H1 (cell line): ENCODE measurements around the gene KRTAP5-1. TPM values are rescaled to one million over a fixed set of nuclear protein-coding genes. Genes with fewer than 3 reads are reported as not detected.

Source experiments
- CTCF ChIA-PET: fragments of 300-600 bp; sonication (Branson Sonifier 250); formaldehyde crosslinking; loops from one replicate; lab custom pipeline; 2021; ENCODE audit not compliant: partially characterized antibody; lab: Charles Lee
- POLR2A ChIA-PET: fragments of 300-600 bp; sonication (Branson Sonifier 250); formaldehyde crosslinking; loops from one replicate; lab custom pipeline; 2021; ENCODE audit warnings: inconsistent platforms; ENCODE audit not compliant: partially characterized antibody; lab: Charles Lee
- DNase-seq, 2 experiments: peaks; one replicate each; pipeline versions ENCODE4 v3.0.0 to v3.0.0-alpha.2; 2010 to 2022; ENCODE audit warnings: low spot score in 2 of 2, low read depth in 1 of 2, mixed read lengths in 1 of 2
- FAIRE-seq: peaks from 2 replicates; lab custom pipeline; 2011; peaks lifted over from hg19 to GRCh38; lab: Jason Lieb, UNC
- H2AFZ ChIP-seq: 2 replicates; pipeline ENCODE4 v1.8.1; 2012; ENCODE audit warnings: low read length, inconsistent platforms
- H2AK5ac ChIP-seq: 2 replicates; pipeline ENCODE4 v1.6.1; 2013; ENCODE audit warnings: low read depth, low read length
- H2BK120ac ChIP-seq: replicated peaks from 2 replicates; pipeline ENCODE3; 2013; ENCODE audit warnings: low read depth, low read length, inconsistent platforms
- H2BK12ac ChIP-seq: 2 replicates; pipeline ENCODE4 v1.6.1; 2013; ENCODE audit warnings: low read depth, low read length
- H2BK15ac ChIP-seq: 2 replicates; pipeline ENCODE4 v1.6.1; 2013; ENCODE audit warnings: low read length
- H2BK20ac ChIP-seq: 2 replicates; pipeline ENCODE4 v1.6.1; 2013; ENCODE audit warnings: low read length
- H2BK5ac ChIP-seq: 2 replicates; pipeline ENCODE4 v1.6.1; 2013; ENCODE audit warnings: low read depth, low read length
- H3K14ac ChIP-seq: 2 replicates; pipeline ENCODE4 v1.6.1; 2013; ENCODE audit warnings: inconsistent platforms; ENCODE audit not compliant: insufficient read length
- H3K18ac ChIP-seq: 2 replicates; pipeline ENCODE4 v1.6.1; 2013; ENCODE audit warnings: low read length; ENCODE audit errors: extremely low read depth
- H3K23ac ChIP-seq: 2 replicates; pipeline ENCODE4 v1.6.1; 2013; ENCODE audit warnings: inconsistent platforms; ENCODE audit not compliant: insufficient read length
- H3K23me2 ChIP-seq: 2 replicates; pipeline ENCODE4 v1.6.1; 2013; ENCODE audit warnings: low read depth, low read length
- H3K27ac ChIP-seq: 2 replicates; pipeline ENCODE4 v1.6.1; 2011; ENCODE audit warnings: low read depth, low read length, inconsistent platforms
- H3K27me3 ChIP-seq, 4 experiments: replicated peaks in 1 of 4; 1 replicate in 1 of 4; 2 replicates in 3 of 4; pipeline versions ENCODE4 v1.6.1 to v1.8.1; 2011 to 2013; ENCODE audit warnings: low read length in 3 of 4, mild to moderate bottlenecking in 3 of 4, inconsistent platforms in 2 of 4, mixed read lengths in 2 of 4, moderate library complexity in 1 of 4; ENCODE audit not compliant: control insufficient read depth in 3 of 4, insufficient read depth in 3 of 4; ENCODE audit errors: extremely low read depth in 1 of 4
- H3K36me3 ChIP-seq, 4 experiments: 2 replicates each; pipeline versions ENCODE4 v1.6.1 to v1.8.1; 2011 to 2013; ENCODE audit warnings: mild to moderate bottlenecking in 4 of 4, low read length in 3 of 4, moderate library complexity in 2 of 4, control low read depth in 1 of 4, inconsistent platforms in 1 of 4; ENCODE audit not compliant: insufficient read depth in 4 of 4, control insufficient read depth in 2 of 4
- H3K4ac ChIP-seq: replicated peaks from 2 replicates; pipeline ENCODE3; 2013; ENCODE audit warnings: low read length, low read depth, mixed read lengths, inconsistent platforms; ENCODE audit not compliant: insufficient read length
- H3K4me1 ChIP-seq, 4 experiments: replicated peaks in 1 of 4; 1 replicate in 1 of 4; 2 replicates in 3 of 4; pipeline versions ENCODE4 v1.6.1 to v1.8.1; 2011 to 2013; ENCODE audit warnings: low read length in 3 of 4, inconsistent platforms in 2 of 4, mixed read lengths in 1 of 4; ENCODE audit not compliant: insufficient read depth in 4 of 4, control insufficient read depth in 3 of 4
- H3K4me2 ChIP-seq, 2 experiments: 2 replicates each; pipeline versions ENCODE4 v1.6.1 to v1.8.1; 2011 to 2013; ENCODE audit warnings: low read depth in 2 of 2, low read length in 2 of 2, control low read depth in 1 of 2, inconsistent platforms in 1 of 2, mild to moderate bottlenecking in 1 of 2; ENCODE audit not compliant: insufficient read depth in 1 of 2
- H3K4me3 ChIP-seq, 4 experiments: fragments of 200-600, 300-600 bp in 1 of 4; sonication (generic), shearing (Covaris generic), sonication (Bioruptor Twin) in 1 of 4; 2 replicates each; pipeline versions ENCODE4 v1.5.1 to v1.8.1; 2011 to 2016; ENCODE audit warnings: low read length in 4 of 4, low read depth in 3 of 4, control low read depth in 2 of 4, inconsistent platforms in 2 of 4, mild to moderate bottlenecking in 2 of 4, mixed read lengths in 1 of 4, moderate library complexity in 1 of 4; ENCODE audit not compliant: insufficient read depth in 2 of 4; ENCODE audit errors: extremely low read depth in 1 of 4
- H3K56ac ChIP-seq: replicated peaks from 2 replicates; pipeline ENCODE3; 2013; ENCODE audit warnings: low read depth, mild to moderate bottlenecking, mixed read lengths, low read length, inconsistent platforms; ENCODE audit not compliant: insufficient read length
- H3K79me1 ChIP-seq: 2 replicates; pipeline ENCODE4 v1.6.1; 2013; ENCODE audit warnings: low read depth, low read length, control low read depth
- H3K79me2 ChIP-seq, 2 experiments: 2 replicates each; pipeline versions ENCODE4 v1.6.1 to v1.8.1; 2012 to 2013; ENCODE audit warnings: low read length in 2 of 2, mild to moderate bottlenecking in 2 of 2, inconsistent platforms in 1 of 2; ENCODE audit not compliant: insufficient read depth in 2 of 2, control insufficient read depth in 1 of 2
- H3K9ac ChIP-seq, 4 experiments: replicated peaks in 1 of 4; 1 replicate in 1 of 4; 2 replicates in 3 of 4; pipeline versions ENCODE4 v1.6.1 to v1.8.1; 2011 to 2013; ENCODE audit warnings: low read depth in 3 of 4, low read length in 3 of 4, control low read depth in 2 of 4, mild to moderate bottlenecking in 2 of 4, moderate library complexity in 2 of 4, inconsistent platforms in 1 of 4; ENCODE audit errors: extremely low read depth in 1 of 4
- H3K9me3 ChIP-seq, 2 experiments: 2 replicates each; pipeline versions ENCODE4 v1.6.1 to v1.8.1; 2012 to 2013; ENCODE audit warnings: mild to moderate bottlenecking in 2 of 2, moderate library complexity in 2 of 2, control low read depth in 1 of 2, inconsistent platforms in 1 of 2, low read depth in 1 of 2, low read length in 1 of 2, mixed read lengths in 1 of 2; ENCODE audit not compliant: insufficient read depth in 2 of 2
- H4K20me1 ChIP-seq, 2 experiments: replicated peaks in 1 of 2; 2 replicates each; pipeline versions ENCODE3 to v1.8.1; 2011 to 2013; ENCODE audit warnings: inconsistent platforms in 2 of 2, low read length in 2 of 2, mild to moderate bottlenecking in 1 of 2; ENCODE audit not compliant: insufficient read depth in 2 of 2, control insufficient read depth in 1 of 2
- H4K5ac ChIP-seq: 2 replicates; pipeline ENCODE4 v1.6.1; 2013; ENCODE audit warnings: low read length, low read depth, mixed read lengths, inconsistent platforms; ENCODE audit not compliant: insufficient read length
- H4K8ac ChIP-seq: 2 replicates; pipeline ENCODE4 v1.8.0; 2013; ENCODE audit warnings: mild to moderate bottlenecking, moderate library complexity, low read length, inconsistent platforms; ENCODE audit not compliant: insufficient read depth; ENCODE audit errors: extremely low read depth
- H4K91ac ChIP-seq: replicated peaks from 2 replicates; pipeline ENCODE3; 2013; ENCODE audit warnings: low read length, mixed read lengths, inconsistent platforms; ENCODE audit not compliant: insufficient read length
- EGR1 ChIP-seq: IDR thresholded peaks from 2 replicates; pipeline ENCODE4 v1.6.1; 2011; ENCODE audit warnings: low read depth, low read length, borderline replicate concordance
- EZH2 ChIP-seq: fragments of 200-600 bp; sonication (generic); IDR thresholded peaks from 2 replicates; pipeline ENCODE4 v1.7.1; 2012; ENCODE audit warnings: low read depth, mild to moderate bottlenecking, moderate library complexity, low read length, inconsistent platforms; ENCODE audit not compliant: severe bottlenecking
- FOSL1 ChIP-seq: IDR thresholded peaks from 2 replicates; pipeline ENCODE4 v1.6.1; 2011; ENCODE audit warnings: mild to moderate bottlenecking, low read depth, low read length, moderate library complexity; ENCODE audit not compliant: insufficient read depth
- HDAC6 ChIP-seq: IDR thresholded peaks from one replicate; pipeline ENCODE4 v1.7.1; 2012; ENCODE audit warnings: low read depth, mild to moderate bottlenecking, inconsistent platforms, low read length, moderate library complexity
- MAFK ChIP-seq: IDR thresholded peaks from 2 replicates; pipeline ENCODE4 v1.6.1; 2012; ENCODE audit warnings: low read depth, mild to moderate bottlenecking, improper control_type of control experiment, low read length
- POLR2A ChIP-seq, 2 experiments: IDR thresholded peaks; 1 replicate in 1 of 2; 2 replicates in 1 of 2; pipeline ENCODE4 v1.6.1; 2011; ENCODE audit warnings: low read depth in 2 of 2, low read length in 2 of 2, mild to moderate bottlenecking in 2 of 2; ENCODE audit errors: control extremely low read depth in 1 of 2
- RBBP5 ChIP-seq: IDR thresholded peaks from 2 replicates; pipeline ENCODE4 v1.7.1; 2012; ENCODE audit warnings: low read depth, mild to moderate bottlenecking, inconsistent platforms, low read length, moderate library complexity, borderline replicate concordance
- SIN3A ChIP-seq, 2 experiments: IDR thresholded peaks in 1 of 2; conservative IDR thresholded peaks in 1 of 2; 2 replicates each; pipeline ENCODE4 v1.6.1; 2011 to 2012; ENCODE audit warnings: low read length in 2 of 2, improper control_type of control experiment in 1 of 2, low read depth in 1 of 2, mild to moderate bottlenecking in 1 of 2
- SP2 ChIP-seq: IDR thresholded peaks from 2 replicates; pipeline ENCODE4 v1.6.1; 2012; ENCODE audit warnings: mild to moderate bottlenecking, low read length, inconsistent platforms
- WGBS, 2 experiments: shearing (Covaris generic) in 1 of 2; methylation state at CpG; one replicate each; pipeline versions ENCODE4 v1.1.6 to v1.1.7; 2013 to 2015; ENCODE audit warnings: low lambda C conversion rate in 2 of 2, mixed read lengths in 2 of 2, inconsistent platforms in 1 of 2, low coverage in 1 of 2, missing lambda C conversion rate in 1 of 2; ENCODE audit not compliant: insufficient replicate concordance in 2 of 2, insufficient coverage in 1 of 2, insufficient read length in 1 of 2; ENCODE audit errors: extremely low coverage in 1 of 2, missing lambda C conversion rate in 1 of 2; 5-methylcytosine and 5-hydroxymethylcytosine counted together
- polyA plus RNA-seq, 7 experiments: library from polyadenylated mRNA; depleted of rRNA in 3 of 7; stranded (reverse) in 5 of 7; unstranded in 2 of 7; fragments of >200 nt in 5 of 7; fragments of 200-250 nt in 2 of 7; gene quantifications; 1 replicate in 5 of 7; 2 replicates in 1 of 7; 4 replicates in 1 of 7; pipeline versions ENCODE4 v1.2.1 to v1.2.3, GENCODE V29; 2011 to 2013; ENCODE audit warnings: missing spikeins in 2 of 7, mixed read lengths in 2 of 7
- total RNA-seq: library from RNA; stranded (reverse); fragmentation: NEBNext Ultra II Directional; extraction: Animal tissue kit (Norgen Biotek cat#: 25700); gene quantifications from 2 replicates; pipeline ENCODE4 v1.2.1, GENCODE V29; 2021

Gene KRTAP5-1
- total and polyA plus RNA-seq, 2 of the 8 experiments (the other 6 are each of a cell fraction or from before 2014, with no cell fraction given), result not detected

GRCh38 chr11:1597994-1598380 is 12.9 kb upstream of the KRTAP5-1 start, which contains the start of gene KRTAP5-2:
Gene KRTAP5-2 (minus strand): TSS chr11:1598294. CDS start chr11:1598250, 44 bp downstream.
- TF ChIP-seq POLR2A (IDR thresholded peaks at IDR 0.05; ENCODE audit: control extremely low read depth in 1 of 2, low read depth in 2 of 2, low read length in 2 of 2) (no peak), RBBP5 (no peak), MAFK (no peak), SP2 (no peak), SIN3A (conservative IDR thresholded peaks at IDR 0.05 in 1 of 2, IDR thresholded peaks at IDR 0.05 in 1 of 2; ENCODE audit: low read depth in 1 of 2, low read length in 2 of 2) (no peak), EZH2 (no peak), HDAC6 (no peak), FOSL1 (no peak), EGR1 (no peak)
- FAIRE-seq, result no peak
- peaks cover 0 to 4% (median 0%) of the 10 kb centered on the region in 4 experiments; a peak in 1 of 7 replicates for H3K27me3 ChIP-seq

More at GRCh38 chr11:1597994-1598380, 12.9 kb upstream of the KRTAP5-1 start, which contains the start of gene KRTAP5-2:
- no peak for DNase-seq
- Histone ChIP-seq H3K27ac (no peak within 1 kb of the TSS), H3K4me3 (no peak within 1 kb of the TSS), H3K4me1 (peaks cover 2 to 13% (median 5%) of the 10 kb centered on the region in 4 experiments), H4K91ac (peak within 1 kb of the TSS; percentile 44), H3K79me1 (no peaks in the 10 kb centered on the region), H3K18ac (peak within 1 kb of the TSS; percentile 87; the same call in 1 of the 2 replicates), H3K9me3 (peaks cover 0 to 4% of the 10 kb centered on the region in 2 experiments; a peak in 1 of 4 replicates), H4K5ac (no peak within 1 kb of the TSS), H2AFZ (no peak within 1 kb of the TSS), H3K4me2 (no peak within 1 kb of the TSS), H3K14ac (no peak within 1 kb of the TSS), H4K20me1 (no peaks in the 10 kb centered on the region), H3K4ac (no peak within 1 kb of the TSS), H3K79me2 (no peaks in the 10 kb centered on the region), H3K23ac (no peak within 1 kb of the TSS), H2BK20ac (peak within 1 kb of the TSS; percentile 4; the same call in 1 of the 2 replicates), H3K56ac (no peak within 1 kb of the TSS), H2BK120ac (peak within 1 kb of the TSS; percentile 18), H2BK5ac (no peak within 1 kb of the TSS; the same call in 1 of the 2 replicates), H2AK5ac (no peak within 1 kb of the TSS), H2BK15ac (peak within 1 kb of the TSS; percentile 20), H3K36me3 (no peaks in the 10 kb centered on the region), H3K9ac (no peak within 1 kb of the TSS), H3K23me2 (no peaks in the 10 kb centered on the region), H2BK12ac (peak within 1 kb of the TSS; percentile 99; the same call in 1 of the 2 replicates), H4K8ac (peak within 1 kb of the TSS; percentile 18; the same call in 1 of the 2 replicates)
- CTCF ChIA-PET, result interaction anchor here (1.3 to 7.7 kb wide), 4 partner anchors 21 to 51 kb away, joined by 3 to 95 read pairs (median 42); partner anchors contain the start of gene KRTAP5-5
- POLR2A ChIA-PET, result interaction anchor here (0.8 kb wide), 1 partner anchor 36 kb away, joined by 3 read pairs; no protein-coding TSS in a partner anchor
- 84% methylated on average over 3 of the region's 4 CpGs; no CpG with 5 or more reads in 1 of the 2 experiments for WGBS, 2 experiments
